Measurements from ENCODE around the gene TCERG1L. TPM values are rescaled to one million over a fixed set of nuclear protein-coding genes. Genes with fewer than 3 reads are reported as not detected.
"Not testable (repeated sequence)": the region's sequence is repeated elsewhere in the genome, so short reads cannot be mapped to it uniquely, and the experiment has no call there.

Gene TCERG1L
- total RNA-seq, 2 experiments from 2014 or later = 0.08 TPM; not detected in 1

GRCh38 chr10:131102676-131103075, 208.8 kb downstream of the TCERG1L start:
- no peak overlapping the region for H3K4me3 Mint-ChIP-seq
- H3K27me3 Mint-ChIP-seq = no peaks in the 10 kb centered on the region
- H3K4me1 Mint-ChIP-seq = no peaks in the 10 kb centered on the region
- peaks cover 2% of the 10 kb centered on the region for H3K9me3 Mint-ChIP-seq
- no peak overlapping the region for H3K27ac Mint-ChIP-seq
- no peak for DNase-seq
- H3K36me3 Mint-ChIP-seq = no peaks in the 10 kb centered on the region

DNA sequence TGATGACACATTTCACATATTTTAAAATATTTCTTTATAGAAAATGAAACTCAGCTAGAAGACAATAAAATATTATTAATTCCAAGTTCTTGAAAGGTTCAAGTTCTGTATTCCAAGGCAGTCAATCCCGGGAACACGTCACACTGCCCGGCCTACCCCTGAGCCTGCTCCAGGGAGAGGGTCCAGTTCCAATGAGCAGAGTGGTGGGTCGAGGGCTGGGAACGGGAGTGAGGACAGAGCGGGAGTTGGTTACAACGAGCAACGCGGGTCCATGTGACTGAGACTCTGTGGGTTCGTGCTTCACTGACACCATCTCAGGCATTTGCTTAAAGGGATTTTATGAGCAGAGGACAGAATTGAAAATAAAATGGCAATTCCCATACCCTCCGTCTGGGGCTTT, 209.4 kb downstream of the TCERG1L start:
- H3K9me3 Mint-ChIP-seq = peaks cover 2% of the 10 kb centered on the region
- no peak for DNase-seq
- H3K36me3 Mint-ChIP-seq = no peaks in the 10 kb centered on the region
- H3K4me3 Mint-ChIP-seq = no peak overlapping the region
- H3K27me3 Mint-ChIP-seq = no peaks in the 10 kb centered on the region
- no peak overlapping the region for H3K27ac Mint-ChIP-seq
- no peaks in the 10 kb centered on the region for H3K4me1 Mint-ChIP-seq

DNA sequence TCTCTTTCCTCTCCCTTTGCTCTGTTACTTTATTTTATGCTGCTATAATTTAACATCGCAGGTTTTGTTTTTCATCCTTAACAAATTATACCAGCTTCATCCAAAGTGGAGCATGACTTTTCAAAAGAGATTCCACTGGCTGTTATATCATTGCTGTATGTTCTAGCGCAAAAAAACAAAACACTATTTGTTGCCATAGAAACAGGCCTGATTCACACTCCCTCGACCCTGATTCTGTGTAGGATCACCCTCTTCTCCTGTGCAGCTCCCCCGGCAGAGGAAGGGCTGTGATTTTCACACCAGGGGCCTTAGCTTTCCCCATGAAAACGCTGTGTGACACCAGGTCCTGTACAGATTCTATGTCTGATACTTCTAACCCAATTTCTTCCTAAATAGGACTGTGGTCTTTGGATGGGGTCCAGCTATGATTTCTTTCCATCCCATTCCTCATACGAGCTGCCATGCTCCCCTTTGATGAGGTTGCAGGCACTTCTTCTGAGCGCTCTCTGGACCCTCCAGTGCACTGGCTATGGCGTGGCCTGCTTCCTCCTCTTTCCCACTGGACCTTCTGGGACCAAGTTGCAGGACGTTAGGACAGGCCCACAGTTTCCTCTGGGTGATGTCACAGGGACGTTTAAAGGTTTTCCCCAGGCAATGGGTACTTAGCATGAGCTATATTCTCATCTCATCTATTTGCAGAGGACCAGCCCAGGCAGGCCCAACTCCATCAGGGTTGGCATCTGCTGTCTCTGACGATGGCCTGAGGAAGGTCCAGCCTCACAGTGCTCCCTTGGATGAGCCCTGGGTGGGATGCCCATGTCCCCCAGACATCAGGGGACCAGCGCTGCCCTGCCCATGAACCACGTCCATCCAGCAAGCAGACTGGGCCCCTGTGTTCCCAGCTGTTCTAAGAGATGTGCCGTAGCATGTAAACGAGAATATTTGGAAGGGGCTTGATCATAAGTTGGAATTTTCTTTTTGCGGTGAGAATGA, 210.8 kb downstream of the TCERG1L start:
- H3K4me1 Mint-ChIP-seq, H3K4me3 Mint-ChIP-seq, H3K36me3 Mint-ChIP-seq: not testable (repeated sequence)

DNA sequence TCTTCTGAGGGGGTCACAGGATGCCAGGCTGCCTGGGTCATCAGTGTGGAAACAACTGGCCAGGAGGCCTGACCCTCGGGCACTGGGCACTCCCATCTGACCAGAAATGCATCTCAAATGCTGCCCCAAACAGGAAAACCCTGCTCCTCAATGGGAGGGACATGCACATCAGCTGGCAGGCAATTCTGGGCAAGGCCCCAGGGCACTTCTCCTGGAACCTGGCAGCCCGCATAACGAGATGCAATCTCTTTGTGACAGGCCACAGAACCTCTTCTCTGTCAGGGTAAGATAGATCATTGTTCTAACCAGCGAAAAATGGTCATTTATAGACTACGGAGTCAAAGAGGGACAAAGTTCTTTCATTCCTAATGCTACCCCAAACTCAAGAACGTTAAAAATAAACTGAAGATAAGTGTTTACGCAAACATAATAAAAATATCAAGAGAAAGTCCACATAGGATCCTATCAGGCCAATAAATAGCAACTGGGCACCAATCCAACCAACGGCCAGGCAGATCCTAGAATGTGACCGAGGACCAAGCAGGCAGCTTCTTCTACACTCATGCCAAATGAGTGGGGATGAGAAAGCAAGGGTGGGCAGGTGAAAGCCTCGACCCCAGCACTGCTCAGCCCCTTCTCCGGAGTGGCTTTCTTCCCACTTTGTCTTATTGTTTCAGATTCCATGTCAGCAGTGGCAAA, 212.3 kb downstream of the TCERG1L start:
- no peak overlapping the region for H3K27ac Mint-ChIP-seq
- no peak overlapping the region for H3K4me3 Mint-ChIP-seq
- no peaks in the 10 kb centered on the region for H3K4me1 Mint-ChIP-seq
- H3K27me3 Mint-ChIP-seq = no peaks in the 10 kb centered on the region
- no peaks in the 10 kb centered on the region for H3K36me3 Mint-ChIP-seq
- no peaks in the 10 kb centered on the region for H3K9me3 Mint-ChIP-seq
- no peak for DNase-seq

More for the DNA sequence above, 210.8 kb downstream of the TCERG1L start:
- H3K27ac Mint-ChIP-seq, DNase-seq, H3K27me3 Mint-ChIP-seq, H3K9me3 Mint-ChIP-seq: not testable (repeated sequence)

- no peak overlapping the region for H3K4me3 Mint-ChIP-seq
- H3K27ac Mint-ChIP-seq = no peak overlapping the region
- no peaks in the 10 kb centered on the region for H3K4me1 Mint-ChIP-seq
- no peaks in the 10 kb centered on the region for H3K27me3 Mint-ChIP-seq
- no peaks in the 10 kb centered on the region for H3K36me3 Mint-ChIP-seq
- DNase-seq = no peak
- H3K9me3 Mint-ChIP-seq = no peaks in the 10 kb centered on the region
Measured at GRCh38 chr10:131098416-131098952, 213.0 kb downstream of the TCERG1L start.

GRCh38 chr10:131096031-131096430, 215.5 kb downstream of the TCERG1L start:
- DNase-seq = no peak
- H3K36me3 Mint-ChIP-seq = no peaks in the 10 kb centered on the region
- H3K27ac Mint-ChIP-seq = no peak overlapping the region
- H3K9me3 Mint-ChIP-seq = no peaks in the 10 kb centered on the region
- H3K27me3 Mint-ChIP-seq = no peaks in the 10 kb centered on the region
- H3K4me1 Mint-ChIP-seq = no peaks in the 10 kb centered on the region
- H3K4me3 Mint-ChIP-seq = no peak overlapping the region

DNA sequence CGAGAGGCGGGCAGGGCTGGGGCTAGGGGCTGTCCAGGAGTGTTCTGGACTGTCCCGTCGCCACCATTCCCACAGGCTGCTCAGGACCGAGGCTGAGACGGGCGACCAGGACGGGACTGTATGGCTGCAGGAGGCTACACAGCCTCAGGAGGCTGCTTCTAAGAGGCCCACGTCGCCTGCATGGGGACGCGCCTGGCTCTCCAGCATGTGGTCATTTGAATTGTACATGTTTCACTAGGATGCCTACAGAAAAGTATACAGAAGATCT, 216.3 kb downstream of the TCERG1L start:
- no peaks in the 10 kb centered on the region for H3K27me3 Mint-ChIP-seq
- H3K4me3 Mint-ChIP-seq = no peak overlapping the region
- H3K36me3 Mint-ChIP-seq = no peaks in the 10 kb centered on the region
- no peaks in the 10 kb centered on the region for H3K9me3 Mint-ChIP-seq
- DNase-seq = no peak
- no peak overlapping the region for H3K27ac Mint-ChIP-seq
- peaks cover 4% of the 10 kb centered on the region for H3K4me1 Mint-ChIP-seq

GRCh38 chr10:131094527-131095312, 216.8 kb downstream of the TCERG1L start:
- H3K9me3 Mint-ChIP-seq = no peaks in the 10 kb centered on the region
- H3K27ac Mint-ChIP-seq = no peak overlapping the region
- no peaks in the 10 kb centered on the region for H3K36me3 Mint-ChIP-seq
- DNase-seq = no peak
- H3K4me3 Mint-ChIP-seq = no peak overlapping the region
- H3K4me1 Mint-ChIP-seq = peaks cover 4% of the 10 kb centered on the region
- H3K27me3 Mint-ChIP-seq = no peaks in the 10 kb centered on the region

DNA sequence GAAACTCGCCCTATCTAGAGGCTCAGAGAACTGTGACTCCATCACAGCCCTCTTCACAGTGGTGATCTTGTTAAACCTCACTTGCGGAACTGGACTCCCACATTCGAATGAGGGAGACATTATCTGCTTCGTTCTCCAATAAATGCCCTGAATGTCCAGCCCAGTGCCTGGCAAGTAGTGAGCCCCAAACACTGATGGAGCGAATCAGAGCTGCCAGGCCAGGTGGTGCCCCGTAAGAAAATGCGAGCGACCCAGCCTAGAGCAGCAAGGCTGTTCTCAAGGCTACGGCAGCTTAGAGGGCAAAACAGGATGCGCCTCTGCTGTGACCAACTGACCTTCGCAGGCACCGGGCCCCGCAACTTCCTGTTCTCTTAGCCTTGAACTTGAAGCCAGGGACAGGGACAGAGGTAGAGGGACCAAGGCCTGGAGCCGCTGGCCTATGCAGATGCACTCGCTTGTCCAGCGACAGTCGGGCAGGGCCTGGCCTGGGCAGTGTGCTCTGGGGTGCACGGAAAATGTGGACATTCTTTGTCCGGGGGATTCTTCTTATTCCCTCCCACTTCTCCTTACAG, 217.6 kb downstream of the TCERG1L start:
- H3K27ac Mint-ChIP-seq = no peak overlapping the region
- H3K9me3 Mint-ChIP-seq = no peaks in the 10 kb centered on the region
- H3K27me3 Mint-ChIP-seq = no peaks in the 10 kb centered on the region
- peaks cover 4% of the 10 kb centered on the region for H3K4me1 Mint-ChIP-seq
- no peak overlapping the region for H3K4me3 Mint-ChIP-seq
- no peak for DNase-seq
- no peaks in the 10 kb centered on the region for H3K36me3 Mint-ChIP-seq

GRCh38 chr10:131093346-131093745, 218.2 kb downstream of the TCERG1L start:
- H3K4me1 Mint-ChIP-seq = peaks cover 4% of the 10 kb centered on the region
- H3K27me3 Mint-ChIP-seq = no peaks in the 10 kb centered on the region
- no peak overlapping the region for H3K4me3 Mint-ChIP-seq
- H3K9me3 Mint-ChIP-seq = no peaks in the 10 kb centered on the region
- no peak for DNase-seq
- no peaks in the 10 kb centered on the region for H3K36me3 Mint-ChIP-seq
- H3K27ac Mint-ChIP-seq = no peak overlapping the region

DNA sequence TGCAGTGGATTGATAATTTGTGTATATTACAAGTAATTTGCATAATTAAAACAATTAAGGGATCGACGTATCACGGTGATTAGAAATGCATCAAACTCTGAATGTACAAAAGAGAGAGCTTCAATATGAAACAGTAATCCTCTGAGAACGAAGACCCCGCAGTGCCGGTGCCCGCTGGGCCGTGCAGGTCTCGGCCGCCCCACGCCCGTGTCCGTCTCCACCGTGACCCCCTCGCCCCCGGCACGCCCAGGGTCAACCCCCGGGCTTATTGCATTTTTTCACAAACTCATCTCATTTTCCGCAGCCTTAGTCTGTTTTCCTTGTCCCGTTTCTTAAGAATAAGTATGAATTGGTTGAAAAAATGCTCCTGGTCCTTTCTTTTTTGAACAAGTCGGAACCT, 218.6 kb downstream of the TCERG1L start:
- DNase-seq = no peak
- no peak overlapping the region for H3K27ac Mint-ChIP-seq

GRCh38 chr10:131092386-131092785, 219.1 kb downstream of the TCERG1L start:
- peaks cover 4% of the 10 kb centered on the region for H3K4me1 Mint-ChIP-seq
- no peak for DNase-seq
- H3K27ac Mint-ChIP-seq = no peak overlapping the region
- no peak overlapping the region for H3K4me3 Mint-ChIP-seq
- H3K27me3 Mint-ChIP-seq = no peaks in the 10 kb centered on the region
- no peaks in the 10 kb centered on the region for H3K36me3 Mint-ChIP-seq
- H3K9me3 Mint-ChIP-seq = no peaks in the 10 kb centered on the region

More for the DNA sequence above, 218.6 kb downstream of the TCERG1L start:
- Mint-ChIP-seq H3K27me3 (no peaks in the 10 kb centered on the region), H3K36me3 (no peaks in the 10 kb centered on the region), H3K4me1 (peaks cover 4% of the 10 kb centered on the region), H3K4me3 (no peak overlapping the region), H3K9me3 (no peaks in the 10 kb centered on the region)

DNA sequence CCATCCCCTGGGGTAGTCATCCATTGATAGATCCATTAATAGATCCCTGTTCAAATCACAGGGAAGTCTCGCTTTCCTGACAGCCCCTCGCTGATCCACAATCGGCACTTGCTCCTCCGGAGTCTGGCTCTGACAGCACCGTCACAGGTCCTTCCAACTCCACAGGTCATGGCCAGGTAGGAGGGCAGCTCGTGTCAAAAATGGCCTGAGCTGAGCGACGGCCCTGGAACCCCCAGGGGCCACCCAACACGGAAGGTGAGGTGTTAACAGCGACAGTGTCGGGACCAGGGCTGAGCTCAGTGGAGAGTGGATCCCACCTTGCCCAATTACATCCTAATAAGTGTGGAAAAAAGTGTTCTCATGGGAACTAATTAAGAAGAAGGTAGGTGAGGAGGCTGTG, 219.8 kb downstream of the TCERG1L start:
- Mint-ChIP-seq H3K27me3 (no peaks in the 10 kb centered on the region), H3K36me3 (no peaks in the 10 kb centered on the region), H3K27ac (no peak overlapping the region), H3K9me3 (no peaks in the 10 kb centered on the region), H3K4me1 (peaks cover 4% of the 10 kb centered on the region), H3K4me3 (no peak overlapping the region)
- DNase-seq = no peak

DNA sequence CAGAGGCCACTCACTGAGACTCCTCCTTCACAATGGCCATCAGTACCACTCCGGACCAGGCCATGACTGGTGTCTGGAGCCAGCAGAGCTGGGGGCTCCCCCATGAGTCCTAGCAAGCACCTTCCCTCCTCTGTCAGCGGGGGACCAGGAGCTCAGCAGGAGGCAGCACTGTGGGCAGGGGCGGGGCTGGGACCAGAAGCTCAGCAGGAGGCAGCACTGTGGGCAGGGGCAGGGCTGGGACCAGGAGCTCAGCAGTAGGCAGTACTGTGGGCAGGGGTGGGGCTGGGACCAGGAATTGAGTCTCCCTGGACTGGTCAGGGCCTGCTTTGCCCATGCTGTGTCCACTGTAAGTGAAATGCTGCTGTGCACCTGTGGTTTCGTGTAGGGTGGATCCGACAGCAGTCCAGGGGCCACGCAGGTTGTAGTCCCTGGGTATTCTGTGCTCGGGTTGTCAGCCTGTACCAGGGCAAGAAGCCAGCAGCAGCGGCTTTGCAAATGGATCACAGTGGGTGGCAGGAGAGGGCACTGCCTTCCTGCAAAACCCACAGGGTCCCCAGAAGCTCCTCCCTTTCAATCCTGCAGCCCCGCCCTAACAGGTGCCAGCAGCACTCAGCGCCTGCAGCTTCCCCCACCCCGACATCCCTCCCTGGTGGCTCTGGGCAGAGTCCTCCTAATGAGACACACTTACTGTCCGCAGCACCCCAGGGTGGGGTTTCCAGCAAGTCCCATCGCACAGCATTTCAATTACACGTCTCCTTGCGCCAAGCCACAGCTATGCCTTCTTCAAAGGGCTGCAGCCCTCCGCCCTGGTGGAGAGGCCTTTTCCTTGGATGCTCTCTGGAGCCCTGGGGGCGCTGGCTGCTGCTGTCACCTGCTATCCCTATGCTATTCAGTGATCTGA, 220.5 kb downstream of the TCERG1L start:
- Mint-ChIP-seq H3K27me3 (no peaks in the 10 kb centered on the region), H3K4me1 (peaks cover 4% of the 10 kb centered on the region), H3K36me3 (no peaks in the 10 kb centered on the region), H3K4me3 (no peak overlapping the region), H3K27ac (no peak overlapping the region), H3K9me3 (no peaks in the 10 kb centered on the region)
- no peak for DNase-seq

Data from activated naive CD8-positive, alpha-beta T cell treated with anti-CD3 and anti-CD28 coated beads for 36 hours (primary cell).